DOHH2 (cell line): ENCODE results near the gene KNDC1.

ENCODE experiments used
- CTCF ChIP-seq: fragments of 200-600 bp; sonication (generic); IDR thresholded peaks from one replicate; pipeline ENCODE4 v1.5.1; 2014; ENCODE audit warnings: antibody characterized with exemption, mild to moderate bottlenecking, low read depth, low read length; ENCODE audit not compliant: poor library complexity, severe bottlenecking
- EZH2phosphoT487 ChIP-seq: fragments of 200-600 bp; sonication (generic); IDR thresholded peaks from 2 replicates; pipeline ENCODE4 v1.6.1; 2017; ENCODE audit warnings: borderline replicate concordance, mild to moderate bottlenecking, antibody characterized with exemption, low read length, moderate library complexity, mixed read lengths

- TF ChIP-seq EZH2phosphoT487 (no peak), CTCF (no peak)
Measured at GRCh38 chr10:133248334-133248715, 88.3 kb downstream of the KNDC1 start.
